ENCODE results near the gene ERI2.
A peak's percentile ranks its signal among the peaks of the same experiment; 100 is the strongest.
"Not testable (repeated sequence)": the region's sequence is repeated elsewhere in the genome, so short reads cannot be mapped to it uniquely, and the experiment has no call there.

ERI2 gene

GRCh38 chr16:20814784-20815183 is 8.5 kb upstream of the ERI2 start:
- no peak for DNase-seq (ENCODE audit: low spot score)

GRCh38 chr16:20812510-20812909 is 6.2 kb upstream of the ERI2 start:
- DNase-seq (ENCODE audit: low spot score): no peak

- no peak for DNase-seq (ENCODE audit: low spot score)
Measured at GRCh38 chr16:20811889-20812439, 5.7 kb upstream of the ERI2 start.

GRCh38 chr16:20807862-20808261 is 1.6 kb upstream of the ERI2 start:
- no peak for DNase-seq (ENCODE audit: low spot score)

GRCh38 chr16:20805684-20806167 is 546 bp downstream of the ERI2 start:
- not testable (repeated sequence) for DNase-seq (ENCODE audit: low spot score)

GRCh38 chr16:20803561-20804214 is 2.6 kb downstream of the ERI2 start:
- DNase-seq (ENCODE audit: low spot score): no peak

- DNase-seq (ENCODE audit: low spot score): no peak
Measured at GRCh38 chr16:20803192-20803560, 3.1 kb downstream of the ERI2 start.

- DNase-seq (ENCODE audit: low spot score): no peak
Measured at GRCh38 chr16:20801278-20801677, 5.0 kb downstream of the ERI2 start.

GRCh38 chr16:20799599-20799998 is 6.7 kb downstream of the ERI2 start:
- peak; percentile 29 for DNase-seq (ENCODE audit: low spot score)

GRCh38 chr16:20798364-20798763 is 7.9 kb downstream of the ERI2 start:
- DNase-seq (ENCODE audit: low spot score): no peak

- DNase-seq (ENCODE audit: low spot score): no peak
Measured at GRCh38 chr16:20791923-20792612, 14.2 kb downstream of the ERI2 start.

GRCh38 chr16:20789130-20789529 is 17.1 kb downstream of the ERI2 start:
- no peak for DNase-seq (ENCODE audit: low spot score)

- no peak for DNase-seq (ENCODE audit: low spot score)
Measured at GRCh38 chr16:20784204-20784603, 22.1 kb downstream of the ERI2 start.

- no peak for DNase-seq (ENCODE audit: low spot score)
Measured at GRCh38 chr16:20782470-20782869, 23.8 kb downstream of the ERI2 start.

- DNase-seq (ENCODE audit: low spot score): no peak
Measured at GRCh38 chr16:20781697-20782096, 24.6 kb downstream of the ERI2 start.

GRCh38 chr16:20774703-20775362 is 31.4 kb downstream of the ERI2 start:
- DNase-seq (ENCODE audit: low spot score): peak; percentile 37

GRCh38 chr16:20773679-20774078 is 32.6 kb downstream of the ERI2 start:
- no peak for DNase-seq (ENCODE audit: low spot score)

- no peak for DNase-seq (ENCODE audit: low spot score)
Measured at GRCh38 chr16:20768818-20769217, 37.5 kb downstream of the ERI2 start.

GRCh38 chr16:20768121-20768520 is 38.2 kb downstream of the ERI2 start:
- no peak for DNase-seq (ENCODE audit: low spot score)

- DNase-seq (ENCODE audit: low spot score): no peak
Measured at GRCh38 chr16:20767577-20767976, 38.7 kb downstream of the ERI2 start.

- DNase-seq (ENCODE audit: low spot score): no peak
Measured at GRCh38 chr16:20766294-20766693, 40.0 kb downstream of the ERI2 start.

GRCh38 chr16:20765732-20766131 is 40.5 kb downstream of the ERI2 start:
- no peak for DNase-seq (ENCODE audit: low spot score)

- not testable (repeated sequence) for DNase-seq (ENCODE audit: low spot score)
Measured at GRCh38 chr16:20764448-20764847, 41.8 kb downstream of the ERI2 start.
